Measurements from ENCODE around the gene RIPOR2. TPM values are rescaled to one million over a fixed set of nuclear protein-coding genes. Genes with fewer than 3 reads are reported as not detected.

Gene RIPOR2
- total and polyA plus RNA-seq, 2 experiments from 2014 or later = 9.5 to 22.5 TPM

DNA sequence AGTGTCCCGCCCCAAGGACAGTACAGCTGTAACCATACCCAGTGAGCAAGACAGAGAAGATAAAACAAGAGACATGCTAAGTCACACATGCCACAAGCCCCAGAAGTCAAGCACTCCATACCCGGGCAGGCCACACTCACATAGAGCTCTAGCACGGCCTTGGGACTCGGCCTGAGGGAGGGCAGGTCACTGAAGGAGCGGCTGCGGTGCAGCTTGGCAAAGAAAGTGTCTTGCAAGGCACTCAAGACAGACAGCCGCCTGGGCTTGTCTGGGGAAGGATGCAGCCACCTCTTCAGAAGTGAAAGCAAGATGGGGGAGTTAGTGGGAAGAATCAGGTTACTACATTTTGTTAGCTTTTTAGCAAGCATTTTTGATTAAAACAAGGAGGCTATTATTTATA is 88.4 kb downstream of the RIPOR2 start (continued):
- no peak for TF ChIP-seq REST (IDR thresholded peaks at IDR 0.05; ENCODE audit: unreplicated experiment)

DNA sequence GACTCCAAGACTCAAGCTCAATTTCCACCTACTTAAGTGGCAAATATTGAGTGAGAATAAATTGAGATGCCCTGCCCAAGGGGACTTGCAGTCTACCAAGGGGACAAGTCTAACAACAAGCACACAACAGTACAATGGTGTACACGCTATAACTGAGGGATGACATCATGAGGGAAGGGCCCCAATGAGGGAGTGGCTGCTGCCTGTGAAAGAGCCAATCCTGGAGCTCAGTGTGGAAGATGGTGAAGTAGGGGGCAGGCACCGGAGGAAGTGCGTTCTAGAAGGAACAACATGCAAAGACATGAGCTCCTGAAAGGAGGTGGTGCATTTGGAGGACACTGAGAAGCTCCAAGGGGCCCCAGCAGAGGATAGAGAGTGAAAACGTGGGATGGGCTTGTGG is 90.2 kb downstream of the RIPOR2 start:
- Histone ChIP-seq H3K4me3 (no peak overlapping the region), H3K4me1 (ENCODE audit: insufficient read depth) (no peaks in the 10 kb centered on the region), H3F3A (replicated peaks; ENCODE audit: low read depth) (no peaks in the 10 kb centered on the region), H3K79me2 (replicated peaks; ENCODE audit: insufficient read depth) (no peaks in the 10 kb centered on the region), H3K27me3 (ENCODE audit: insufficient read depth) (no peaks in the 10 kb centered on the region), H3K4me2 (no peak overlapping the region), H3K27ac (ENCODE audit: low read depth) (no peak overlapping the region), H3K9me2 (ENCODE audit: insufficient read depth) (peaks cover 6% of the 10 kb centered on the region; the same call in 1 of the 2 replicates), H2AFZ (no peak overlapping the region), H4K20me1 (replicated peaks; ENCODE audit: insufficient read depth) (no peaks in the 10 kb centered on the region), H3K36me3 (ENCODE audit: insufficient read depth) (0 out of 2 replicates have a peak, but pooled peaks cover 5% of the 10 kb centered on the region)
- no peak for DNase-seq (ENCODE audit: low spot score)
- Mint-ChIP-seq H3K27ac (no peak overlapping the region), H3K4me1 (no peaks in the 10 kb centered on the region; the same call in 1 of the 3 replicates), H3K27me3 (ENCODE audit: insufficient read depth, low read depth, poor library complexity) (peaks cover 2% of the 10 kb centered on the region), H3K4me3 (no peak overlapping the region), H3K9me3 (no peaks in the 10 kb centered on the region), H3K36me3 (ENCODE audit: low read depth) (peaks cover 47% of the 10 kb centered on the region)
- TF ChIP-seq, protein P1, sequence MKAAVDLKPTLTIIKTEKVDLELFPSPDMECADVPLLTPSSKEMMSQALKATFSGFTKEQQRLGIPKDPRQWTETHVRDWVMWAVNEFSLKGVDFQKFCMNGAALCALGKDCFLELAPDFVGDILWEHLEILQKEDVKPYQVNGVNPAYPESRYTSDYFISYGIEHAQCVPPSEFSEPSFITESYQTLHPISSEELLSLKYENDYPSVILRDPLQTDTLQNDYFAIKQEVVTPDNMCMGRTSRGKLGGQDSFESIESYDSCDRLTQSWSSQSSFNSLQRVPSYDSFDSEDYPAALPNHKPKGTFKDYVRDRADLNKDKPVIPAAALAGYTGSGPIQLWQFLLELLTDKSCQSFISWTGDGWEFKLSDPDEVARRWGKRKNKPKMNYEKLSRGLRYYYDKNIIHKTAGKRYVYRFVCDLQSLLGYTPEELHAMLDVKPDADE (IDR thresholded peaks at IDR 0.05) = no peak
- no peak for TF ChIP-seq ZNF331 (CRISPR knock-in tag; IDR thresholded peaks at IDR 0.05; ENCODE audit: low read depth)
- no peak for TF ChIP-seq EZH2 (IDR thresholded peaks at IDR 0.05; ENCODE audit: low read depth, unreplicated experiment)
- TF ChIP-seq JUNB (IDR thresholded peaks at IDR 0.05; ENCODE audit: unreplicated experiment) = no peak
- no peak for TF ChIP-seq REST (IDR thresholded peaks at IDR 0.05; ENCODE audit: unreplicated experiment)
- no peak for TF ChIP-seq ZNF114 (CRISPR knock-in tag; IDR thresholded peaks at IDR 0.05)
- TF ChIP-seq STAT1 (IDR thresholded peaks at IDR 0.05; ENCODE audit: unreplicated experiment) = no peak
- no peak for TF ChIP-seq CTCF (conservative IDR thresholded peaks at IDR 0.05; ENCODE audit: low read depth in 2 of 2)
- ATAC-seq = no peak

Measured in GM23338 (cell line).